NB4 (cell line): ENCODE data around the gene AUTS2.

Experiments used
- CTCF ChIP-seq: IDR thresholded peaks from one replicate; pipeline ENCODE4 v1.5.1; 2012; ENCODE audit warnings: low read depth, low read length
- POLR2A ChIP-seq: IDR thresholded peaks from 2 replicates; pipeline ENCODE4 v1.6.1; 2011; ENCODE audit warnings: mild to moderate bottlenecking; ENCODE audit not compliant: insufficient read length; ENCODE audit errors: extremely low read depth

- TF ChIP-seq POLR2A (no peak), CTCF (no peak)
Observed at GRCh38 chr7:70241536-70242175, 643.4 kb downstream of the AUTS2 start.
